Colonic mucosa (tissue), 4 donors: ENCODE measurements around the gene TPD52L1. TPM values are rescaled to one million over a fixed set of nuclear protein-coding genes. Genes with fewer than 3 reads are reported as not detected.
A peak's percentile ranks its signal among the peaks of the same experiment; 100 is the strongest.

ENCODE experiments used
- DNase-seq: peaks from one replicate; pipeline ENCODE4 v3.0.0-alpha.2; 2020
- H3K27ac ChIP-seq: fragments of 200-600 bp; one replicate; pipeline ENCODE4 v1.8.0; 2021
- H3K27me3 ChIP-seq: fragments of 200-600 bp; one replicate; pipeline ENCODE4 v1.8.0; 2021
- H3K36me3 ChIP-seq: fragments of 200-600 bp; one replicate; pipeline ENCODE4 v1.8.0; 2021
- H3K4me1 ChIP-seq: fragments of 200-600 bp; one replicate; pipeline ENCODE4 v1.8.0; 2021; ENCODE audit warnings: mild to moderate bottlenecking
- H3K4me3 ChIP-seq: fragments of 200-600 bp; one replicate; pipeline ENCODE4 v1.8.0; 2021
- H3K9ac ChIP-seq, 2 donors: one replicate each; pipeline ENCODE4 v1.7.0; 2013; ENCODE audit warnings: control low read depth in 2 of 2, low read depth in 2 of 2, low read length in 2 of 2
- H3K9me3 ChIP-seq: fragments of 200-600 bp; one replicate; pipeline ENCODE4 v1.8.0; 2021
- CTCF ChIP-seq: fragments of 200-600 bp; IDR thresholded peaks from one replicate; pipeline ENCODE4 v1.8.0; 2022; ENCODE audit warnings: antibody characterized with exemption, mild to moderate bottlenecking
- intact Hi-C: fragments of 100-400 bp; cut with DNase I; formaldehyde crosslinking; loops from one replicate; pipeline ENCODE4 v1.14.1; 2022
- total RNA-seq, 2 donors: library from RNA; stranded (reverse); fragmentation: NEBNext Ultra II Directional in 1 of 2; extraction: Animal tissue kit (Norgen Biotek cat#: 25700) in 1 of 2; gene quantifications; one replicate each; pipeline ENCODE4 v1.2.1, GENCODE V29; 2021
- donor health status: healthy.
- donor health status: DM: no; HTN: no; CAD: no.
- donor health status: DM: no; HTN: no; CAD: no.

Gene TPD52L1
- total RNA-seq, 2 donors from 2014 or later = 15.5 to 16.9 TPM

- no peak for TF ChIP-seq CTCF
- DNase-seq = no peak
- Histone ChIP-seq H3K4me1 (no peaks in the 10 kb centered on the region), H3K27ac (no peak overlapping the region), H3K9me3 (no peaks in the 10 kb centered on the region), H3K9ac (no peak overlapping the region), H3K4me3 (no peak overlapping the region), H3K27me3 (no peaks in the 10 kb centered on the region), H3K36me3 (no peaks in the 10 kb centered on the region)
- intact Hi-C loops = no loop called here
Measured at GRCh38 chr6:125188037-125188436, 34.5 kb downstream of the TPD52L1 start.

GRCh38 chr6:125188594-125189203 is 35.1 kb downstream of the TPD52L1 start:
- Histone ChIP-seq H3K36me3 (no peaks in the 10 kb centered on the region), H3K4me1 (no peaks in the 10 kb centered on the region), H3K4me3 (no peak overlapping the region), H3K27me3 (no peaks in the 10 kb centered on the region), H3K27ac (no peak overlapping the region), H3K9me3 (no peaks in the 10 kb centered on the region), H3K9ac (no peak overlapping the region)
- no peak for TF ChIP-seq CTCF
- no peak for DNase-seq
- intact Hi-C loops = no loop called here

- no peak overlapping the region for H3K4me3 ChIP-seq
- intact Hi-C loops = no loop called here
- no peaks in the 10 kb centered on the region for H3K9me3 ChIP-seq
- H3K36me3 ChIP-seq = no peaks in the 10 kb centered on the region
- H3K27ac ChIP-seq = no peak overlapping the region
- no peaks in the 10 kb centered on the region for H3K4me1 ChIP-seq
- no peak for DNase-seq
- H3K27me3 ChIP-seq = no peaks in the 10 kb centered on the region
- no peak overlapping the region for H3K9ac ChIP-seq
- no peak for TF ChIP-seq CTCF
Measured at GRCh38 chr6:125189494-125189893, 35.9 kb downstream of the TPD52L1 start.

GRCh38 chr6:125190667-125191066 is 37.1 kb downstream of the TPD52L1 start:
- no peak for TF ChIP-seq CTCF
- Histone ChIP-seq H3K36me3 (no peaks in the 10 kb centered on the region), H3K4me3 (no peak overlapping the region), H3K9ac (no peak overlapping the region), H3K27me3 (no peaks in the 10 kb centered on the region), H3K27ac (no peak overlapping the region), H3K9me3 (no peaks in the 10 kb centered on the region), H3K4me1 (no peaks in the 10 kb centered on the region)
- DNase-seq = no peak
- intact Hi-C loops = no loop called here

GRCh38 chr6:125191916-125192609 is 38.5 kb downstream of the TPD52L1 start:
- DNase-seq = peak; percentile 75
- H3K27ac ChIP-seq = no peak overlapping the region

More at GRCh38 chr6:125191916-125192609, 38.5 kb downstream of the TPD52L1 start:
- Histone ChIP-seq H3K4me3 (no peak overlapping the region), H3K36me3 (no peaks in the 10 kb centered on the region), H3K9me3 (no peaks in the 10 kb centered on the region), H3K27me3 (no peaks in the 10 kb centered on the region), H3K4me1 (no peaks in the 10 kb centered on the region), H3K9ac (no peak overlapping the region)
- TF ChIP-seq CTCF = peak; percentile 85
- intact Hi-C loops = no loop called here
